ENCODE measurements around the gene TMEM219. TPM values are rescaled to one million over a fixed set of nuclear protein-coding genes. Genes with fewer than 3 reads are reported as not detected.

TMEM219 gene
- total and polyA plus RNA-seq, 2 of the 8 experiments (the other 6 are each of a cell fraction or from before 2014, with no cell fraction given) = 60.2 to 116 TPM

DNA sequence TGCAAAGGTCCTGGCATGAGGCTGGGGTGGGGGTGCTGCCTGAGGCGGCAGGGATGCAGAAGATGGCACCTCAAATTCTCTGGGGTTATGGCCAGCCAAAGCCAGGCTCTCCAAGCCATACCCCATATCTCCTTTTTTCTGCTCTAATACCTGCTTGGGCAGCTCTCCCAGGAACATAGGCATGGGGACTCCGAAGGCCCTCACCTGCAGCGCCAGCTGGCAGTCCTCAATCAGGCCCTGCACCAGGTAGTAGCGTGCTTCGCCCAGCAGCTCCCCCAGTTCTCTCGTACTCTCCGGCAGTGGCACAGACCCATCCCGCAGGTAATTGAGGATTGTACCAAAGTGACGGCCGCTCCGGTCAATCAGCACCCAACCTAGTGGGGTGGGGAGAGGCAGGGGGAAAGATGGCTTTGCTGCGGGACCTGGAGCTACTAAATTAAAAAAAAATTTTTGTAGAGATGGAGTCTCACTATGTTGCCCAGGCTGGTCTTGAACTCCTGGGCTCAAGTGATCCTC is 38.8 kb upstream of the TMEM219 start:
- Histone ChIP-seq H3K4ac (replicated peaks; ENCODE audit: insufficient read length, low read depth, low read length) (no peak overlapping the region), H2AK5ac (ENCODE audit: low read depth, low read length) (no peak overlapping the region), H2BK12ac (ENCODE audit: low read depth, low read length) (no peak overlapping the region), H3K56ac (replicated peaks; ENCODE audit: insufficient read length, low read depth, low read length) (no peak overlapping the region), H4K5ac (ENCODE audit: insufficient read length, low read depth, low read length) (no peak overlapping the region), H3K9ac (replicated peaks in 1 of 4; ENCODE audit: extremely low read depth in 1 of 4, low read depth in 3 of 4, low read length in 3 of 4) (no peak overlapping the region), H3K23ac (ENCODE audit: insufficient read length) (no peak overlapping the region), H2BK5ac (ENCODE audit: low read depth, low read length) (no peak overlapping the region), H3K14ac (ENCODE audit: insufficient read length) (no peak overlapping the region), H3K79me2 (ENCODE audit: control insufficient read depth in 1 of 2, insufficient read depth in 2 of 2, low read length in 2 of 2) (peaks cover 0 to 5% of the 10 kb centered on the region in 2 experiments; a peak in 1 of 4 replicates), H3K4me3 (ENCODE audit: extremely low read depth in 1 of 4, insufficient read depth in 2 of 4, low read depth in 3 of 4, low read length in 4 of 4) (no peak overlapping the region), H4K8ac (ENCODE audit: extremely low read depth, insufficient read depth, low read length) (no peak overlapping the region; the same call in 1 of the 2 replicates), H3K18ac (ENCODE audit: extremely low read depth, low read length) (no peak overlapping the region), H3K79me1 (ENCODE audit: low read depth, low read length) (no peaks in the 10 kb centered on the region), H3K27me3 (replicated peaks in 1 of 4; ENCODE audit: control insufficient read depth in 3 of 4, extremely low read depth in 1 of 4, insufficient read depth in 3 of 4, low read length in 3 of 4) (no peaks in the 10 kb centered on the region), H3K36me3 (ENCODE audit: control insufficient read depth in 2 of 4, insufficient read depth in 4 of 4, low read length in 3 of 4) (peaks cover 0 to 9% (median under 1%) of the 10 kb centered on the region in 4 experiments; a peak in 4 of 8 replicates), H4K20me1 (replicated peaks in 1 of 2; ENCODE audit: control insufficient read depth in 1 of 2, insufficient read depth in 2 of 2, low read length in 2 of 2) (peaks cover 1 to 3% of the 10 kb centered on the region in 2 experiments), H3K9me3 (ENCODE audit: insufficient read depth in 2 of 2, low read depth in 1 of 2, low read length in 1 of 2) (no peaks in the 10 kb centered on the region), H3K27ac (ENCODE audit: low read depth, low read length) (no peak overlapping the region), H2BK20ac (ENCODE audit: low read length) (no peak overlapping the region), H3K4me2 (ENCODE audit: insufficient read depth in 1 of 2, low read depth in 2 of 2, low read length in 2 of 2) (no peak overlapping the region), H2BK120ac (replicated peaks; ENCODE audit: low read depth, low read length) (no peak overlapping the region), H2BK15ac (ENCODE audit: low read length) (no peak overlapping the region), H2AFZ (ENCODE audit: low read length) (no peak overlapping the region), H4K91ac (replicated peaks; ENCODE audit: insufficient read length, low read length) (no peak overlapping the region), H3K4me1 (replicated peaks in 1 of 4; ENCODE audit: control insufficient read depth in 3 of 4, insufficient read depth in 4 of 4, low read length in 3 of 4) (peaks cover 0 to 8% (median 0%) of the 10 kb centered on the region in 4 experiments; a peak in 2 of 7 replicates), H3K23me2 (ENCODE audit: low read depth, low read length) (peaks cover 11% of the 10 kb centered on the region; the same call in 1 of the 2 replicates)
- DNase-seq (ENCODE audit: low read depth in 1 of 2, low spot score in 2 of 2) (no peak), FAIRE-seq (no peak)
- ChIA-PET POLR2A (ENCODE audit: partially characterized antibody) (interaction anchor here (0.6 to 4.3 kb wide), 6 partner anchors 12 to 418 kb away, joined by 3 to 25 read pairs (median 4); partner anchors contain the start of gene TAOK2), CTCF (ENCODE audit: partially characterized antibody) (interaction anchor here (0.8 to 1.5 kb wide), 6 partner anchors 14 to 75 kb away, joined by 3 to 5 read pairs (median 4); partner anchors contain the start of gene SEZ6L2)
- WGBS, 2 experiments (ENCODE audit: extremely low coverage in 1 of 2, insufficient coverage in 1 of 2, insufficient read length in 1 of 2, insufficient replicate concordance in 2 of 2, low coverage in 1 of 2, low lambda C conversion rate in 2 of 2, missing lambda C conversion rate in 1 of 2) = 95% methylated on average over 11 of the region's 12 CpGs; no CpG with 5 or more reads in 1 of the 2 experiments
- TF ChIP-seq SIX5 (IDR thresholded peaks at IDR 0.05; ENCODE audit: low read depth, low read length) (no peak), TAF7 (optimal IDR thresholded peaks at IDR 0.05; ENCODE audit: borderline replicate concordance, low read depth, low read length) (no peak), ZNF274 (IDR thresholded peaks at IDR 0.05; ENCODE audit: borderline replicate concordance, extremely low read depth, low read length) (no peak), BRCA1 (IDR thresholded peaks at IDR 0.05; ENCODE audit: low read depth, low read length) (no peak), BCL11A (IDR thresholded peaks at IDR 0.05; ENCODE audit: low read depth in 2 of 2, low read length in 2 of 2) (no peak), JUND (IDR thresholded peaks at IDR 0.05; ENCODE audit: low read length) (no peak), KDM1A (IDR thresholded peaks at IDR 0.05; ENCODE audit: borderline replicate concordance, low read length) (no peak), YY1 (IDR thresholded peaks at IDR 0.05; ENCODE audit: low read depth, low read length) (no peak), SP1 (IDR thresholded peaks at IDR 0.05; ENCODE audit: low read depth, low read length) (no peak), BACH1 (IDR thresholded peaks at IDR 0.05; ENCODE audit: low read length) (no peak), GABPA (IDR thresholded peaks at IDR 0.05; ENCODE audit: borderline replicate concordance, insufficient read depth, low read length) (no peak), TBP (IDR thresholded peaks at IDR 0.05; ENCODE audit: low read depth, low read length) (no peak), ATF3 (IDR thresholded peaks at IDR 0.05; ENCODE audit: insufficient read depth, low read depth, low read length) (no peak), POU5F1 (IDR thresholded peaks at IDR 0.05; ENCODE audit: low read depth, low read length) (no peak)

Measured in H1 (cell line).